C4-2B (cell line): ENCODE measurements around the gene OTOG.

Source experiments
- H3K27ac ChIP-seq: fragments of 450-650 bp; 2 replicates; pipeline ENCODE4 v1.5.1; 2017
- ZFX ChIP-seq: fragments of 450-650 bp; IDR thresholded peaks from 2 replicates; pipeline ENCODE4 v1.6.1; 2017
- TF ChIP-seq, protein P1 (sequence below): fragments of 450-650 bp; conservative IDR thresholded peaks from 2 replicates; pipeline ENCODE4 v1.5.1; 2017; ENCODE audit warnings: mild to moderate bottlenecking

OTOG gene

DNA sequence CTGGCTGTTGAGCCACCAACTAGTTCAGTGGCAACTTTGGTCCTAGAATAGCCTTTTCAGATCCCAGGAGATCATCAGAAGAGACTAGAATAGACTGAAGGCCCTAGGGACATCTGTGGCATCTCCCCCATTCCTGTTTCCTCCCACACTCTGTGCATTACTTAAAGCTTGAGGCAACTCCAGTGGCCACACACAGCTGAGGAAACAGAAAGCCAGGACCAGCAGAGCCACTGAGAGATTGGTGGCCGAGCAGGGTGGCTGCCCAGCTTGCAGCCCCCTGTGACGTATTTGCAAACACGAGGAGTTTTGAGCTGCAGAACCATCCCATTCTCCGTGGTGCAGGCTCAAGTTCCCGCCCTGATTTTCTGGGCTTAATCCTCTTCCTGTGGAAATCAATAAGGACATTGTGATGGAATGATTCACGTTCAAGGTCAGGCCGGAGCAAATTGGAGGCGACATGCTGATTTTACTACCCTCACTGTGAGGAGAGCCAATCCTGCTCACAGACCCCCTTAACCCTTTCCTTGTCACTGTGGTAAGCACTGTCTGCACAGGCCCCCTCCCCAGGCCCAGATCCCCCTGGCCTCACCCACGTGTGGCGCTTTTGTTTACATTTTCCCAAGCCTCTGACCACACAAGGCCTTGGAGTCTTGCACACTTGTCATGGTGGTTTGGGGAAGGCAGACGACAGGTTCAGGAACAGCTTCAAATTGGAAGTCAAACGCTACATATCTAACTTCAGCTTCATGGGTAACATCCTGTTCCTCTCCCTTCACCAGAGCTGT is 103.3 kb downstream of the OTOG start:
- TF ChIP-seq, protein P1, sequence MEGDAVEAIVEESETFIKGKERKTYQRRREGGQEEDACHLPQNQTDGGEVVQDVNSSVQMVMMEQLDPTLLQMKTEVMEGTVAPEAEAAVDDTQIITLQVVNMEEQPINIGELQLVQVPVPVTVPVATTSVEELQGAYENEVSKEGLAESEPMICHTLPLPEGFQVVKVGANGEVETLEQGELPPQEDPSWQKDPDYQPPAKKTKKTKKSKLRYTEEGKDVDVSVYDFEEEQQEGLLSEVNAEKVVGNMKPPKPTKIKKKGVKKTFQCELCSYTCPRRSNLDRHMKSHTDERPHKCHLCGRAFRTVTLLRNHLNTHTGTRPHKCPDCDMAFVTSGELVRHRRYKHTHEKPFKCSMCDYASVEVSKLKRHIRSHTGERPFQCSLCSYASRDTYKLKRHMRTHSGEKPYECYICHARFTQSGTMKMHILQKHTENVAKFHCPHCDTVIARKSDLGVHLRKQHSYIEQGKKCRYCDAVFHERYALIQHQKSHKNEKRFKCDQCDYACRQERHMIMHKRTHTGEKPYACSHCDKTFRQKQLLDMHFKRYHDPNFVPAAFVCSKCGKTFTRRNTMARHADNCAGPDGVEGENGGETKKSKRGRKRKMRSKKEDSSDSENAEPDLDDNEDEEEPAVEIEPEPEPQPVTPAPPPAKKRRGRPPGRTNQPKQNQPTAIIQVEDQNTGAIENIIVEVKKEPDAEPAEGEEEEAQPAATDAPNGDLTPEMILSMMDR: no peak
- TF ChIP-seq ZFX: no peak
- H3K27ac ChIP-seq: no peak overlapping the region

DNA sequence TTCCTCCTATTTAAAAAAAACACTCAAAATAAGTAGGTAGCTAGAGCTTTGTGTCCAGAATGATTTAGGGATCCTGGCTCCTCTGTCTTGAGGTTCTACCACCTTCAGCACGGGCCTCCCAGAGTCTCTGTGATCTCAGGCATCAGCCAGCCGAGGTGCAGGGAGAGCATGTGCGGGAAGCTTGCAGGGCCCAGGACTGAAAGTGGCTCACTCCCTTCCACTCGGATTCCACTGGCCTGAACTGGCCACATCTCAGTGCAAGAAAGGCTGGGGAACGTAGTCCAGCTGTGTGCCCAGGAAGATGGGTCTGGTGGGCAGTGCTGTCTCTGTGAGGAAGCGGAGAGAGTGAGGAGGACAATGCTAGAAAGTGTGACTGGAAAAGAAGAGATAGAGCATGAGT is 104.0 kb downstream of the OTOG start:
- TF ChIP-seq, protein P1: no peak
- TF ChIP-seq ZFX: no peak
- no peak overlapping the region for H3K27ac ChIP-seq

DNA sequence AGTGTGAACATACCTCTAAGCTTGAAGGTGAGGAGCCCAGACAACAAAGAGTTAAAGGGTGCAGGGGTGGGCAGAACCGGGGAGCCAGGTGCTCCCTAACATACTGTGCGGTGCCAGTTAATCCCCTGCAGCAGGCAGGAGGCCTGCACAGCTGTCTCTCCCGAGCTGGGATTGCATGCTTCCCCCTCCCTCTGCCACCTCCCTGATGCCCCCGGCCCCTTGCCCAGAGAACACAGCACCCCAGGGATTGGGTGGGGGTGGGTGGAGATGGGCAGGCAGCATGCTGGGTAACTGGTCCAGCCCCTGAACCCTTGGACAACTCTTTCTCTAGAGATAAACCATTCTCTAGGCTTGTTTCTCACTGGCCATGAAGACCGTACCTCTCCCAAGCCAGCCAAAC is 104.6 kb downstream of the OTOG start:
- TF ChIP-seq ZFX: no peak
- TF ChIP-seq, protein P1: no peak

DNA sequence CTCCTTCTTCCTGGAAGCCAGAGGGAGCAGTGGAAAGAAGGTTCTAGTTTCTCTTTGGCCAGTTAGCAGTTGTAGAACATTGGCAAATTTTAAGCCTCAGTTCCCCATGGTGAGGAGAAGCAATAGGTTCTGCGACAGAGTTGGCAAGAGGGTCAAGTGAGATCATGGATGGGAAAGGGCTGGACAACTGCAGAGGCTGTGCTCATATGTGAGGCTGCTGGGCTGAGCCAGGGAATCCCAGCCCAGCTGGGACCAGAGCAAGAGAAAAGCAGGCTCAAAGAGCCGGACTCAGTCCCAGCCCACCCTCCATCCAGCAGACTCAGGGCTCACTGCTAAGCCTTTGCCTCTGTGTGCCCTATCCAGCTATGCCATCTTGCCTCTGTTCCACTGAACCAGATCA is 105.5 kb downstream of the OTOG start:
- TF ChIP-seq ZFX: no peak
- TF ChIP-seq, protein P1: no peak
- no peak overlapping the region for H3K27ac ChIP-seq

More for the DNA sequence above, 104.6 kb downstream of the OTOG start:
- no peak overlapping the region for H3K27ac ChIP-seq

DNA sequence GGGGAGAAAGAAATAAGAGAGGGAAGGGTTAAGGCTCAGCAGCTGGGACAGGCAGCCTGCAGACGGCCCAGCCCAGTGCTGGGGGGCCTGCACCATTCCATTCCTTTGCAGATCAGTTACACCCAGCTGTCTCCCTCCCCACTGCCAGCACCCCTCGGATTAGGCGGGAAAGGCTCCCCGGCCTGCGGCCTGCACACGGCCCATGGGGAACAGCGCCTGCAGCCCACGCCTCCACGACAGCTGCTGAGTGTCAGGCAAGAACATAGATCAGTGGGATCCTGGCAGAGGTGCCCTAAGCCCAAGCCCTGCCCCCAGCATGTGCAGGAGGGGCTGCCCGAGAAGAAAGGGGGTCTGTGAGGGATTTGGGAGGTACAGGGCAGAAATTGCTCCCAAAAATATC is 106.6 kb downstream of the OTOG start:
- TF ChIP-seq ZFX: no peak
- TF ChIP-seq, protein P1: no peak
- H3K27ac ChIP-seq: no peak overlapping the region

DNA sequence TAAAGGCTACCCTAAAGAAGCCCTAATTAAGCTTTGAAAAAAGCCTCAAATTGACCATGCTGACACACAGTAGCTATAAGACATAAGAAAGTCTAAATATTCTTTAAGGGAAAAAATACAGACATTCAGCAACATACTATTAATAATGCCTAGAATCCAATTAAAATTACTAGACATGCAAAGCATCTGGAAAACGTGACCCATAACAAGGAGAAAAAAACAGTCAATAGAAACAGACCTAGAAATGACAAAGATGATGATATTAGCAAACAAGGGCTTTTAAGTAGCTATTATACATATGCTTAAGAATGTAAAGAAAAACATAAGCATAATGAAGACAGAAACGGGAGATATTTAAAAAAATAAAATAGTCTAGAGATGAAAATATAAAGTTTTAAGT is 108.6 kb downstream of the OTOG start:
- no peak overlapping the region for H3K27ac ChIP-seq
- TF ChIP-seq ZFX: no peak
- TF ChIP-seq, protein P1: no peak

DNA sequence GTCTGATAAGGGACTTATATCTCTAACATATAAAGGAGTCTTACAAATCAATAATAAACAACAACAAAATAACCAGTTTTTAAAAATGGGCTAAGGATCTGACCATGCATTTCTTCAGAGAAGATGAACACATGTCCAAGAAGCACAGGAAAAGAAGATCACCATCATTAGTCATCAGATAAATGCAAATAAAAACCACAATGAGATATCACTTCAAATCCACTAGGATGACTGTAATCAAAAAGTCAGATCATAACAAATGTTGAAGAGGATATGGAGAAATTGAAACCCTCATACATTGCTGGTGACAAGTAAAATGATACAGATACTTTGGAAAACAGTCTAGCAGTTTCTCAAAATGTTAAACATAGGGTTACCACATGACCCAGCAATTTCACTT is 111.2 kb downstream of the OTOG start:
- TF ChIP-seq ZFX: no peak
- TF ChIP-seq, protein P1: no peak
- no peak overlapping the region for H3K27ac ChIP-seq
